B cell (primary cell): ENCODE measurements around the gene XRCC6. TPM values are rescaled to one million over a fixed set of nuclear protein-coding genes. Genes with fewer than 3 reads are reported as not detected.

ENCODE experiments used
- ATAC-seq: fragments of 200-7000 bp; cut with Tn5 transposase; one replicate; pipeline ENCODE4 v1.10.0; 2021; ENCODE audit warnings: low read depth, mild to moderate bottlenecking, moderate number of reproducible peaks, moderate library complexity
- CTCF ChIA-PET: fragments of 350-600 bp; sonication (Branson Sonifier 250); formaldehyde crosslinking; loops from one replicate; lab custom pipeline; 2021; ENCODE audit warnings: antibody characterized with exemption, inconsistent platforms; lab: Charles Lee
- POLR2A ChIA-PET: fragments of 350-600 bp; sonication (Branson Sonifier 250); formaldehyde crosslinking; loops from one replicate; lab custom pipeline; 2021; ENCODE audit warnings: antibody characterized with exemption; lab: Charles Lee
- DNase-seq: peaks from one replicate; pipeline ENCODE4 v3.0.0; 2013
- H2AFZ ChIP-seq: 2 replicates; pipeline ENCODE4 v1.6.1; 2012; ENCODE audit warnings: mild to moderate bottlenecking, low read depth, low read length; ENCODE audit not compliant: insufficient read depth, poor library complexity, severe bottlenecking
- H3K27ac ChIP-seq, 2 donors: 1 replicate in 1 of 2; 2 replicates in 1 of 2; pipeline ENCODE4 v1.5.1; 2012 to 2013; ENCODE audit warnings: low read length in 2 of 2, mild to moderate bottlenecking in 2 of 2, moderate library complexity in 1 of 2
- H3K27me3 ChIP-seq, 4 experiments: fragments of 200-600 bp in 1 of 4; sonication (generic) in 1 of 4; replicated peaks in 1 of 4; 1 replicate in 2 of 4; 2 replicates in 2 of 4; pipeline versions ENCODE4 v1.6.1 to v1.7.0; 2013 to 2016; ENCODE audit warnings: low read length in 3 of 4, mild to moderate bottlenecking in 2 of 4, mixed read lengths in 1 of 4, moderate library complexity in 1 of 4; ENCODE audit not compliant: insufficient read depth in 4 of 4, control insufficient read depth in 3 of 4; ENCODE audit errors: control extremely low read depth in 1 of 4
- H3K36me3 ChIP-seq, 2 experiments: replicated peaks in 1 of 2; 1 replicate in 1 of 2; 2 replicates in 1 of 2; pipeline versions ENCODE4 v1.6.1 to v1.7.1; 2013; ENCODE audit warnings: low read length in 1 of 2; ENCODE audit not compliant: insufficient read depth in 2 of 2, control insufficient read depth in 1 of 2; ENCODE audit errors: control extremely low read depth in 1 of 2, extremely low read depth in 1 of 2
- H3K4me1 ChIP-seq, 2 donors: fragments of 200-600 bp in 1 of 2; sonication (generic) in 1 of 2; 1 replicate in 1 of 2; 2 replicates in 1 of 2; pipeline versions ENCODE4 v1.5.1 to v1.6.1; 2013 to 2017; ENCODE audit warnings: low read length in 2 of 2; ENCODE audit not compliant: control insufficient read depth in 2 of 2, insufficient read depth in 2 of 2
- H3K4me2 ChIP-seq: replicated peaks from 2 replicates; pipeline ENCODE3; 2012; ENCODE audit warnings: mild to moderate bottlenecking, low read depth, low read length; ENCODE audit not compliant: poor library complexity, severe bottlenecking
- H3K4me3 ChIP-seq, 5 experiments: fragments of 200-600 bp in 1 of 5; sonication (generic) in 1 of 5; 1 replicate in 3 of 5; 2 replicates in 2 of 5; pipeline versions ENCODE4 v1.5.1 to v1.7.0; 2011 to 2016; ENCODE audit warnings: low read length in 4 of 5, mild to moderate bottlenecking in 4 of 5, low read depth in 2 of 5, control low read depth in 1 of 5, moderate library complexity in 1 of 5; ENCODE audit not compliant: insufficient read depth in 1 of 5; ENCODE audit errors: control extremely low read depth in 1 of 5, extremely low read depth in 1 of 5
- H3K79me2 ChIP-seq: fragments of 200-600 bp; sonication (generic); one replicate; pipeline ENCODE4 v1.6.0; 2016; ENCODE audit warnings: low read length; ENCODE audit not compliant: control insufficient read depth, insufficient read depth
- H3K9ac ChIP-seq: fragments of 200-600 bp; sonication (generic); 2 replicates; pipeline ENCODE4 v1.6.1; 2017; ENCODE audit warnings: mild to moderate bottlenecking, low read length, moderate library complexity
- H3K9me3 ChIP-seq, 3 donors: one replicate each; pipeline versions ENCODE4 v1.6.1 to v1.7.1; 2013; ENCODE audit warnings: low read length in 2 of 3; ENCODE audit not compliant: control insufficient read depth in 2 of 3, insufficient read depth in 1 of 3; ENCODE audit errors: control extremely low read depth in 1 of 3
- H4K20me1 ChIP-seq: 2 replicates; pipeline ENCODE4 v1.6.0; 2012; ENCODE audit warnings: mild to moderate bottlenecking, low read length; ENCODE audit not compliant: insufficient read depth, control insufficient read depth, poor library complexity, severe bottlenecking
- H3K27ac Mint-ChIP-seq: one replicate; pipeline ENCODE4 v1.8.0; 2021; ENCODE audit warnings: mixed read lengths
- H3K27me3 Mint-ChIP-seq: one replicate; pipeline ENCODE4 v1.8.0; 2021; ENCODE audit warnings: mixed read lengths
- H3K4me1 Mint-ChIP-seq: one replicate; pipeline ENCODE4 v1.8.0; 2021; ENCODE audit warnings: mixed read lengths
- H3K4me3 Mint-ChIP-seq: one replicate; pipeline ENCODE4 v1.8.0; 2021; ENCODE audit warnings: mixed read lengths
- H3K9me3 Mint-ChIP-seq: one replicate; pipeline ENCODE4 v1.8.0; 2022; ENCODE audit warnings: mixed read lengths; ENCODE audit not compliant: insufficient read depth
- CTCF ChIP-seq: fragments of 200-600 bp; IDR thresholded peaks from one replicate; pipeline ENCODE4 v1.8.0; 2022; ENCODE audit warnings: antibody characterized with exemption, mild to moderate bottlenecking
- EZH2 ChIP-seq: IDR thresholded peaks from 2 replicates; pipeline ENCODE4 v1.6.1; 2012; ENCODE audit warnings: borderline replicate concordance, low read depth, mild to moderate bottlenecking, moderate library complexity, low read length; ENCODE audit not compliant: insufficient read depth, poor library complexity, severe bottlenecking
- WGBS: methylation state at CpG from one replicate; pipeline ENCODE4 v1.1.5; 2013; ENCODE audit warnings: missing lambda C conversion rate; ENCODE audit not compliant: insufficient coverage; 5-methylcytosine and 5-hydroxymethylcytosine counted together
- intact Hi-C: fragments of 100-400 bp; cut with micrococcal nuclease; formaldehyde crosslinking; loops from one replicate; pipeline ENCODE4 v1.10.0; 2022
- polyA plus RNA-seq: library from polyadenylated mRNA; depleted of rRNA; stranded (reverse); fragments of >200 nt; gene quantifications from 2 replicates; pipeline ENCODE4 v1.2.3, GENCODE V29; 2012
- total RNA-seq, 2 donors: library from RNA; stranded (reverse); fragments of 120-200 nt in 1 of 2; gene quantifications; 1 replicate in 1 of 2; 2 replicates in 1 of 2; pipeline versions ENCODE4 v1.2.3 to v1.2.4, GENCODE V29; 2013 to 2022

XRCC6 gene
- total and polyA plus RNA-seq, 2 donors (not counting 1 experiment from before 2014, with no cell fraction given) = 55.4 to 180 TPM

- peak within 1 kb of the TSS in 3 of 5 experiments; percentile 8 to 30 (median 20) for H3K4me3 ChIP-seq
- no peaks in the 10 kb centered on the region for H3K27me3 ChIP-seq
- no peaks in the 10 kb centered on the region for H3K36me3 ChIP-seq
- peak within 1 kb of the TSS; percentile 86 for H3K4me3 Mint-ChIP-seq
- no peak for TF ChIP-seq EZH2
- TF ChIP-seq CTCF = no peak
- 52% methylated on average over 69 of the region's 69 CpGs for WGBS
- peak within 1 kb of the TSS; percentile 57 for H2AFZ ChIP-seq
- peak within 1 kb of the TSS; percentile 69 for H3K4me2 ChIP-seq
- intact Hi-C loops = loop anchor here (5.0 to 10.0 kb wide), 2 partner anchors 373 to 735 kb away; partner anchors contain the start of genes NAGA, NFAM1 and PHETA2
- H3K27me3 Mint-ChIP-seq = no peaks in the 10 kb centered on the region
- H3K79me2 ChIP-seq = peaks cover 7% of the 10 kb centered on the region
- ChIA-PET POLR2A (interaction anchor here (0.6 to 2.1 kb wide), 6 partner anchors 10 to 1070 kb away, joined by 3 to 11 read pairs (median 4); partner anchors contain the start of genes CCDC134, CENPM and SNU13), CTCF (interaction anchor here (1.4 to 4.6 kb wide), 17 partner anchors 12 to 413 kb away, joined by 3 to 83 read pairs (median 24); partner anchors contain the start of genes CCDC134, CENPM, SMIM45 and SNU13)
- no peak within 1 kb of the TSS for H3K27ac ChIP-seq
- ATAC-seq (peak; percentile 69), DNase-seq (peak; percentile 92)
- H3K9me3 Mint-ChIP-seq = no peaks in the 10 kb centered on the region
- peak within 1 kb of the TSS; percentile 33 for H3K9ac ChIP-seq
- no peaks in the 10 kb centered on the region for H4K20me1 ChIP-seq
- no peaks in the 10 kb centered on the region for H3K9me3 ChIP-seq
- H3K4me1 ChIP-seq = peaks cover 8 to 18% of the 10 kb centered on the region in 2 donors
- H3K4me1 Mint-ChIP-seq = peaks cover 9% of the 10 kb centered on the region
- peak within 1 kb of the TSS; percentile 91 for H3K27ac Mint-ChIP-seq
These were observed 78.4 kb downstream of the XRCC6 start, which contains the start of gene MEI1 for GRCh38 chr22:41699264-41700107. TSS of gene MEI1 (plus strand) at chr22:41699503. CDS start at chr22:41699539, 36 bp downstream.

DNA sequence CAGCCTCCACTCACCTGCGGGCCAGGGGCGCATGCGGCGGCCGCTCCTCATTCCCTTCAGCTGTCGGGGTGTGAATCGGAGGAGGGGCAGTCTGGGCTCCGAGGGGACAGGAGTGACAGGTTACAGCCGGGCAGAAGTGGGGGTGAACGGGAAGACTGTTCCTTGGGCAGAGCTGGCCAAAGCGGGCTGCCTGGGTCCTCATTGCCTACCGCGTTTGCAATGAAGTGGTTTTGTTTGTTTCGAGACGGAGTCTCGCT, 78.9 kb downstream of the XRCC6 start:
- H3K4me2 ChIP-seq = no peak overlapping the region
- H3K4me3 ChIP-seq = no peak overlapping the region
- no peak overlapping the region for H2AFZ ChIP-seq
- H3K9ac ChIP-seq = no peak overlapping the region
- DNase-seq = no peak
- H3K27me3 ChIP-seq = no peaks in the 10 kb centered on the region
- H4K20me1 ChIP-seq = no peaks in the 10 kb centered on the region
- no peak for ATAC-seq
- no peaks in the 10 kb centered on the region for H3K36me3 ChIP-seq
- ChIA-PET POLR2A (interaction anchor here (2.1 kb wide), 1 partner anchor 11 kb away, joined by 11 read pairs; the partner anchor contains the start of gene SNU13), CTCF (interaction anchor here (3.8 to 4.6 kb wide), 4 partner anchors 12 to 251 kb away, joined by 36 to 56 read pairs (median 49); partner anchors contain the start of genes CCDC134, SMIM45 and SNU13)
- H3K9me3 ChIP-seq = no peaks in the 10 kb centered on the region
- no peak overlapping the region for H3K4me3 Mint-ChIP-seq
- WGBS = over 99% methylated on average over 14 of the region's 16 CpGs
- H3K27ac ChIP-seq = no peak overlapping the region
- H3K27me3 Mint-ChIP-seq = no peaks in the 10 kb centered on the region
- peaks cover 8 to 18% of the 10 kb centered on the region in 2 donors for H3K4me1 ChIP-seq
- H3K9me3 Mint-ChIP-seq = no peaks in the 10 kb centered on the region
- H3K27ac Mint-ChIP-seq = no peak overlapping the region
- intact Hi-C loops = no loop called here
- H3K4me1 Mint-ChIP-seq = peaks cover 9% of the 10 kb centered on the region
- H3K79me2 ChIP-seq = peaks cover 7% of the 10 kb centered on the region
- TF ChIP-seq CTCF (no peak), EZH2 (no peak)
